HCT116 (cell line): ENCODE data around the gene SLC44A3.

Experiments
- CEBPB ChIP-seq: IDR thresholded peaks from 2 replicates; pipeline ENCODE4 v1.6.1; 2012; ENCODE audit warnings: low read depth
- CTCF ChIP-seq, 3 experiments: fragments of 200-600 bp in 1 of 3; sonication (generic) in 1 of 3; IDR thresholded peaks in 2 of 3; conservative IDR thresholded peaks in 1 of 3; 2 replicates each; pipeline ENCODE4 v1.5.1; 2012 to 2017; ENCODE audit warnings: low read depth in 2 of 3, low read length in 2 of 3, antibody characterized with exemption in 1 of 3, borderline replicate concordance in 1 of 3, control low read depth in 1 of 3, mild to moderate bottlenecking in 1 of 3, mixed read lengths in 1 of 3, mixed run types in 1 of 3, moderate library complexity in 1 of 3; ENCODE audit not compliant: insufficient read depth in 1 of 3
- EZH2phosphoT487 ChIP-seq: fragments of 200-600 bp; IDR thresholded peaks from 2 replicates; pipeline ENCODE4 v1.6.1; 2018; ENCODE audit warnings: antibody characterized with exemption, borderline replicate concordance
- POLR2AphosphoS5 ChIP-seq: IDR thresholded peaks from 2 replicates; pipeline ENCODE4 v1.6.1; 2011; ENCODE audit warnings: mild to moderate bottlenecking, low read depth, low read length, moderate library complexity
- RAD21 ChIP-seq: IDR thresholded peaks from 2 replicates; pipeline ENCODE4 v1.6.1; 2012; ENCODE audit warnings: low read depth, mild to moderate bottlenecking
- REST ChIP-seq: IDR thresholded peaks from 2 replicates; pipeline ENCODE4 v1.6.1; 2012; ENCODE audit warnings: low read depth
- YY1 ChIP-seq: IDR thresholded peaks from 2 replicates; pipeline ENCODE4 v1.6.1; 2011; ENCODE audit warnings: low read length, low read depth, moderate library complexity, mild to moderate bottlenecking; ENCODE audit not compliant: insufficient replicate concordance; ENCODE audit errors: extremely low read depth
- ZNF274 ChIP-seq: fragments of 200-500 bp; sonication (Bioruptor generic); IDR thresholded peaks from 2 replicates; pipeline ENCODE4 v1.6.1; 2014; ENCODE audit warnings: mild to moderate bottlenecking, low read depth, low read length, inconsistent platforms

- TF ChIP-seq CTCF (IDR thresholded peaks at IDR 0.05 in 2 of 3, conservative IDR thresholded peaks at IDR 0.05 in 1 of 3; ENCODE audit: borderline replicate concordance in 1 of 3, insufficient read depth in 1 of 3, low read depth in 2 of 3, low read length in 2 of 3) (no peak), REST (no peak), POLR2AphosphoS5 (no peak), YY1 (no peak), ZNF274 (no peak), RAD21 (no peak), CEBPB (no peak), EZH2phosphoT487 (no peak)
These were observed 44.7 kb downstream of the SLC44A3 start for GRCh38 chr1:94864821-94865220.
